Subcutaneous adipose tissue (tissue), 4 donors: ENCODE results near the gene CABP7. TPM values are rescaled to one million over a fixed set of nuclear protein-coding genes. Genes with fewer than 3 reads are reported as not detected.

Experiments
- CTCF ChIP-seq: fragments of 450-650 bp; IDR thresholded peaks from one replicate; pipeline ENCODE4 v1.5.1; 2016; ENCODE audit warnings: low read depth, mild to moderate bottlenecking, control low read depth, antibody characterized with exemption, moderate library complexity
- total RNA-seq, 4 donors: library from RNA; depleted of rRNA; stranded (reverse); fragments of >200 nt; gene quantifications; one replicate each; pipeline ENCODE4 v1.1.0, GENCODE V29; 2016

CABP7 gene
- total RNA-seq, 4 donors from 2014 or later = not detected

- TF ChIP-seq CTCF = no peak
These were observed 22.1 kb downstream of the CABP7 start for GRCh38 chr22:29741926-29742325.

- no peak for TF ChIP-seq CTCF
These were observed 22.5 kb downstream of the CABP7 start for GRCh38 chr22:29742326-29742725.

- TF ChIP-seq CTCF = no peak
These were observed 25.1 kb downstream of the CABP7 start for GRCh38 chr22:29744902-29745301.

- TF ChIP-seq CTCF = no peak
These were observed 28.0 kb downstream of the CABP7 start for GRCh38 chr22:29747832-29748231.

GRCh38 chr22:29748248-29748893 lies 28.6 kb downstream of the CABP7 start:
- TF ChIP-seq CTCF = no peak

GRCh38 chr22:29750029-29750428 lies 30.2 kb downstream of the CABP7 start:
- no peak for TF ChIP-seq CTCF

GRCh38 chr22:29750559-29751538 lies 31.0 kb downstream of the CABP7 start:
- TF ChIP-seq CTCF = no peak
